OCI-LY1 (cell line): Measurements from ENCODE around the gene SYNM.

ENCODE experiments used
- CTCF ChIP-seq: fragments of 200-600 bp; sonication (generic), shearing (Covaris generic); IDR thresholded peaks from 2 replicates; pipeline ENCODE4 v1.5.1; 2017; ENCODE audit warnings: mild to moderate bottlenecking, antibody characterized with exemption, low read length, moderate library complexity, mixed read lengths
- EZH2 ChIP-seq: fragments of 200-600 bp; sonication (generic), shearing (Covaris generic); IDR thresholded peaks from 2 replicates; pipeline ENCODE4 v1.8.0; 2017; ENCODE audit warnings: borderline replicate concordance, mixed run types, mild to moderate bottlenecking, antibody characterized with exemption, low read length, moderate library complexity, mixed read lengths

- TF ChIP-seq EZH2, result no peak
- TF ChIP-seq CTCF, result no peak
Observed at GRCh38 chr15:99085413-99086326, 19.2 kb upstream of the SYNM start.
